Stimulated activated CD8-positive, alpha-beta memory T cell treated with anti-CD3 and anti-CD28 coated beads, Interleukin-4, amount 100 ng/mL, for 1 hour (primary cell): ENCODE data around the gene FURIN.
A peak's percentile ranks its signal among the peaks of the same experiment; 100 is the strongest.
"Not testable (repeated sequence)": the region's sequence is repeated elsewhere in the genome, so short reads cannot be mapped to it uniquely, and the experiment has no call there.

ENCODE experiments used
- DNase-seq, 2 donors: peaks; one replicate each; pipeline ENCODE4 v3.0.0-alpha.2; 2020; ENCODE audit warnings: low read depth in 2 of 2, low spot score in 1 of 2

The FURIN gene

GRCh38 chr15:90901175-90902039, 33.0 kb downstream of the FURIN start:
- DNase-seq, result no peak

- DNase-seq, result peak; percentile 25 to 42
Measured at GRCh38 chr15:90902040-90902839, 33.9 kb downstream of the FURIN start.

GRCh38 chr15:90902840-90903732, 34.7 kb downstream of the FURIN start, which contains the start of gene MAN2A2:
TSS of gene MAN2A2 (plus strand) at chr15:90903302. CDS start at chr15:90904208, 906 bp downstream.
- peak; percentile 32 to 52 for DNase-seq

DNA sequence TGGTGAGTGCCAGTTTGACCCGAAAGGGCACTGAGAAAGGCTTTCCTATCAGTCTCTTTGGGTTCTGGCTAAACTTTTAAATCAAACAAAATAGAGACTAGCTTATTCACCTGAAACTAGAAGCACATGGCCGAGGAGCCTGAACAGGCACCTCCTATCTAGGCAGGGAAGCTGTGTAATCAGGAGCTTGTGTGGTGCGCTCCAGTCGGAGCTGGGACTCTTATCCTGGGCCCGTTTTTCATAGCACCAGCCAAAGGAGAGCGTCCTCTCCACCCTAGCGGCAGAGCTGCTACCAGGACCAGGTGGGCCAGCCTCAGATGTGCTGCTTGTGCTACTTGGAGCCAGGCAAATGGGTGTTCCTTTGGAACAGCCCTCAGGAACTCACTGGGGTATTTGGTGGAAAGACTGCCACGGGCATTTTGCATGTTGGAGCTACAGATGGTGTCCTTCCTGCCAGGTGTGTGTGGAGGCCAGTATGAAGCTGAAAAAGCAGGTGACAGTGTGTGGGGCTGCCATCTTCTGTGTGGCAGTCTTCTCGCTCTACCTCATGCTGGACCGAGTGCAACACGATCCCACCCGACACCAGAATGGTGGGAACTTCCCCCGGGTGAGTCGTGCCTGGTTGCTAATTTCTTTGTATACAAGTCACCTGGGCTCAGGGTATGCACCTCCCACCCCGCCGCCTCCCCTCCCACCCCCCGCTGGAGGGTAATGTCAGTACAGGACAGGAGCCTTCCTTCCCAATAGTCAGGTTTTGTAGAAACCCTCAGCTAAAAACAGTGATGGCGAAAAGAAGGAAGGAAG, 35.5 kb downstream of the FURIN start:
- DNase-seq, result no peak

DNA sequence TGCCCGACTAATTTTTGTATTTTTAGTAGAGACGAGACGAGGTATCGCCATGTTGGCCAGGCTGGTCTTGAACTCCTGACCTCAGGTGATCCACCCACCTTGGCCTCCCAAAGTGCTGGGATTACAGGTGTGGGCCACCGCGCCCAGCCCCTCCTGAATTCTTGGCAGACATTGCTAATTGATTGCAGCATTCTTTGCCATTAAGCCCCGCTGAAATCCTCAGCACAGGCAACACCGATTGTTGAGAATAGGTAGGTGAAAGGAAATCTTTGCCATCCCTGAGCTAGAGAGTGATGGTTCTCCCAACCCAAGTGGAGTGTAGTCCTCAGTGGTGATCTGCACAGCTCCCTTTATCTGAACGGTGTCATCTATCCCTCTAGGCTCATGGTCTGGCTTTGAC, 36.4 kb downstream of the FURIN start:
- DNase-seq, result no peak

- no peak for DNase-seq
Measured at GRCh38 chr15:90905306-90906180, 37.2 kb downstream of the FURIN start.

DNA sequence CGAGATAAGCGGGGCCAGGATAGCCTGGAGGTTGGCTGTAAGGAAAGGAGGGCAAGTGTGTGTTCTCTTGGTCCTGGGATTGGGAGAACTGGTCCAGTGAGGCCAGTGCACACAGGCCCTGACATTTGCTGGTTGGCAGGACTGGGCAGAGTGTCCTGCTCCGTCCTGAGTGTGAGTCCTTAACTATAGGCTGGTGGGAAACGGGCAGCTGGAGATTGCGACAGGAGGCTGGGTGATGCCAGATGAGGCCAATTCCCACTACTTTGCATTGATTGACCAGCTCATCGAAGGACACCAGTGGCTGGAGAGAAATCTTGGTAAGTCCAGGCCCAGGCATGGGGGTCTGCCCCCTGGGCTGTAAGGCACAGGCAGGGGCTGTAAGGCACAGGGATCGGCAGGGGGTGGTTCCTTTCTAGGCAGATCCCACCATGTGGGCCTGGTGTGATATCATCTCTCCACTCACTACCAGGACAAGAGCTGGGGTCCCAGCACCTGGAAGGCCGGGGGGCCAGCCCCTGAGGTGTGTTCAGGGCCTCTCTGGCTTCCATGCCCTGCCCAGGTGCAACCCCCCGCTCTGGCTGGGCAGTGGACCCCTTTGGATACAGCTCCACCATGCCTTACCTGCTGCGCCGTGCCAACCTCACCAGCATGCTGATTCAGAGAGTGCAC, 37.9 kb downstream of the FURIN start:
- DNase-seq, result no peak

DNA sequence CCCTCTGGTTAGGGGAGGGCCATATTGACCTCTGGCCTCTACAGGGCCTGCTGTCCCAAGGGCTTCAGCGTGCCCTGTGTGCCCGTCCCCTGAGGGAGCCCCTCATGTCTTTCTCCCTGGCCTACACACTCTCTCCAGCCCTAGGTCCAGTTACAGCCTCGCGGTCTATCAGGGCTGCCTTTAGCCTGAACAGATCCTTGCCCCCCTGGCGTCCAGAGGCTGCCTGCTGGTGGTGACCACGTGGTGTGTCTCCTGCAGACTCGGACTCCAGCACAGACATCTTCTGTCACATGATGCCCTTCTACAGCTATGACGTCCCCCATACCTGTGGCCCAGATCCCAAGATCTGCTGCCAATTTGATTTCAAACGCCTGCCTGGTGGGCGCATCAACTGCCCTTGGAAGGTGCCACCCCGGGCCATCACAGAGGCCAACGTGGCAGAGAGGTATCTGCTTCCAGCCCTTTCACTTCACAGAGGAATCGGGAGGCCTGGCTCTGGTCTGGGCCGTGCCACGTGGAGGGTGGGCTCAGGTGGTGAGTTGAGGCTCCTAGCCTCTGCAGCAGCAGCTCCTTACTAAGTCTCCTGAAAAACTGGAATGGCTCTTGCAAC, 38.8 kb downstream of the FURIN start:
- DNase-seq, result no peak

- no peak for DNase-seq
Measured at GRCh38 chr15:90907838-90908507, 39.6 kb downstream of the FURIN start.

- not testable (repeated sequence) for DNase-seq
Measured at GRCh38 chr15:90909449-90909848, 41.1 kb downstream of the FURIN start.

- no peak for DNase-seq
Measured at GRCh38 chr15:90909976-90910375, 41.6 kb downstream of the FURIN start.

DNA sequence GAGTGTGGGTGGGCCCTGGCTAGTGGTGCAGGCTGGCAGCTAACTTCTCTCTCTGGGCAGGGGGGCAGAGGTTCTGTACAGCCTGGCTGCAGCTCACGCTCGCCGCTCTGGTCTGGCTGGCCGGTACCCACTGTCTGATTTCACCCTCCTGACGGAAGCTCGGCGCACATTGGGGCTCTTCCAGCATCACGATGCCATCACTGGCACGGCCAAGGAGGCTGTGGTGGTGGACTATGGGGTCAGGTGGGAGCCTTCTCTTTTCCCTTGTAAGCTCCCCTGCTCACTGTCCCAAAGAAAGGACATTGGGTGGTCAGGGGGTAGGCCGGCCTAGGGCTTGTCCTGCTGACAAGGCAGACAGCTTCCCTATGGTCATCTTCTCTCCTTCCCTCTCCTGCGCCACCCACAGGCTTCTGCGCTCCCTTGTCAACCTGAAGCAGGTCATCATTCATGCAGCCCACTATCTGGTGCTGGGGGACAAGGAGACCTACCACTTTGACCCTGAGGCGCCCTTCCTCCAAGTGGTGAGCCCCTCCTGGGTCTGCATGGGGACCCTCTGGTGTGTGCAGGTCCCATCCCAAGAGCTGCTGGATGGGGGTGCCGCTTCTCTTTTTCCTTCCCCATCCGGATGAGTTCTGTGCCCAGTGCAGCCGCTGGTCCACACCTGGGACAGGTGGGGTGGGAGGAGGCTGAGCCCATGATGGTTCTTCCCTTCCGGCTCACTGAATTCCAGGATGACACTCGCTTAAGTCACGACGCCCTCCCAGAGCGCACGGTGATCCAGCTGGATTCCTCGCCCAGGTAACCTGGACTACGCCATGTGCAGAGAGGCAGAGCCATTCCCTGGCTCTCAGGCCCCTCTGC, 42.3 kb downstream of the FURIN start:
- no peak for DNase-seq

- DNase-seq, result no peak
Measured at GRCh38 chr15:90911302-90911623, 42.9 kb downstream of the FURIN start.

- DNase-seq, result no peak
Measured at GRCh38 chr15:90911906-90912769, 43.8 kb downstream of the FURIN start.

DNA sequence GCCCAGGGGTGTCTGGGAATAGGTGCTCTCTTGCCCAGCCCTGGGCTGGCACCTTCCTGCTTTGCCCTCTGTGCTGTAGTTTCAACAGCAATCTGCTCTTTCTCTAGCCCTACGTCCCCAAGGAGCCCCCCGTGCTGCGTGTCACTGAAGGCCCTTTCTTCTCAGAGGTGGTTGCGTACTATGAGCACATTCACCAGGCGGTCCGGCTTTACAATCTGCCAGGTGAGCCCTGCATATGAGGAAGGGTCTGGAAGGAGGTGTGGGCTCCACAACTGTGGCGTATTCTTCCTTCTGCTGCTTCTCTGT, 44.3 kb downstream of the FURIN start:
- DNase-seq, result no peak

GRCh38 chr15:90913398-90913944, 45.1 kb downstream of the FURIN start:
- no peak for DNase-seq
